GM18867 (cell line): Measurements from ENCODE around the gene XRCC5.
"Not testable (repeated sequence)": the region's sequence is repeated elsewhere in the genome, so short reads cannot be mapped to it uniquely, and the experiment has no call there.

ENCODE experiments used
- ATAC-seq: cut with Tn5 transposase; IDR thresholded peaks from one replicate; pipeline ENCODE4 v1.9.1; 2021; ENCODE audit warnings: mild to moderate bottlenecking, moderate library complexity; ENCODE audit not compliant: unreplicated experiment

Gene XRCC5

DNA sequence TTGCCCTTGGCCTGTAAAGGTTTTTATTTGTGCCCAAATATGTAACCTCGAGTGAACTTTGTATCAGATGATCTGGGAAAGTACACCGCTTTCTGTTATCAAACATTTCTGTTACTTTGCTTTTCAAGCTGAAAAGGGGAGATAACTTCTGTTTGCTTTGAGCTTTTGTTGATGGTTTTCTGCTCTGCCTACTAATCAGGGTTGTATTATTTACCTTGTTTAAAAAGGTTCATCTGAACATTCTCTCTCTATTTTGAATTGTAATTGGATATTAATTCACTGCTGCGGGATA lies 79.4 kb downstream of the XRCC5 start:
- ATAC-seq = no peak

DNA sequence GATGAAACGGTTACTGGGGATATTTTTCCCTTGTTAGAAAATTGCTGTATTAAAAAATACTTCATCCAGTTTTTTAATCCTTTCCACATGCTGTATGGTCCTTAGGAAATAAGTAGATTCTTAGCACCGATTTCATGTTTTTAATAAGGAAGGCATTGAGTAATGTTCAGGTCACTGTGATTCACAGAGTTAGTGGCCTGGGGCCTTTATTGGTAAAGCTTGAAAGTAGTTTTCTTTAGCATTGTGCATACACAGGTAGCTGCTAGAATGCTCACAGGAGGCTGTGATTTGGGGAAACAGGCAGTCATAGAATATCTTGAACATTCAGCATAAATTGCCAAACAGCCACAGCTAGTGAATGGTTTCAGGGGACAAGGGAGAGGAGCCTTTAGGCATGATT lies 79.8 kb downstream of the XRCC5 start:
- ATAC-seq = no peak

DNA sequence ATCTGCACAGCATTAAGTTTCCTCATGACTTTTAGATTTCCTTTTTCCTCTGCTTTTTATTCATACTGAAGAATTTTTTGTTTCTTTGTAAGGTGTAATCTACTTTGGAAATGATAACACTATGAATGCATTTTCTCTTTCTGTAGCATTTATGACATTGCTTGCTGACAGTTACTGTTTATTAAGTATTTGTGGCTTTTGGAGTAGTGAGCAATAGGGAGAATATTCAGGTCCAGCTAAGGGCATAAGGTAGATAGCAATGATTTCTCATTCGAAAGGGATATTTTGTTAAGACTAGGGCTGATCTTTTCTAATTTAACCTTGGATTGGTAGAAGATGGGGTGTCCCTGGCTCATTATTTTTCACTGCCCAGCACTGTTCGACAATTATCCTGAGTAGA lies 80.3 kb downstream of the XRCC5 start:
- no peak for ATAC-seq

DNA sequence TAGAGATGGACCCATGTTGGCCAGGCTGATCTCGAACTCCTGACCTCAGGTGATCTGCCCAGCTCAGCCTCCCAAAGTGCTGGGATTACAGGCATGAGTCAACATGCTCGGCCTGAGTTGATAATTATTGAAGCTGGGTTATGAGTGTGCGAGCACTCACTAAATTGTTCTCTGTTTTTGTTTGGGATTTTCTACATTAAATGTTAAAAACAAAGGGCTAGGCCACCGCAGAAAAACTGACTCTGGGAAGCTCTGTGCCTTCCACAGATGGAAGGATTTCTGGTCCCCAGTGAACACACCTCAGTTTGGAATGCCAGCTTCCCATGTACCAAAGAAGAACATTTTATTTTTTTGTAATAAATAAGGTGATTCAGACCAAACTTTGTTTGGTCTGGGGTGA lies 83.0 kb downstream of the XRCC5 start:
- no peak for ATAC-seq

DNA sequence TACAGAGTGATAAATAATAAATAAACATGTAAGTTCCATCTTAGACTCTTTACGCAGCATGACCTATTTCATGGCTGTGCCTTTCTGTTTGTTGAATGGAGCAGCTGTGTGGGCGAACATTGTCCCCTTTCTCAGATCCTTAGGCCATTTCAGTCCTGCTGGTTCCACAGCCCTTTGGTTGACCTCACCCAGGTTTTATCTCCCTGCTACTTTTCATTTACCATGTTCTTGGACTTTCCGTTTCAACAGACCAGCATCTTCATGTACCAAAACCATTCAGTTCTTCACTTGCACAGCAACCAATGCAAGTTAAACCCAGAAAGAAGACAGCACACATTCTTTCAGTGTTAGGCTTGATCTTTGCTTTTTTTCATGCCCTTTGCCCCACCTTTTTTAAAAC lies 83.8 kb downstream of the XRCC5 start:
- no peak for ATAC-seq

DNA sequence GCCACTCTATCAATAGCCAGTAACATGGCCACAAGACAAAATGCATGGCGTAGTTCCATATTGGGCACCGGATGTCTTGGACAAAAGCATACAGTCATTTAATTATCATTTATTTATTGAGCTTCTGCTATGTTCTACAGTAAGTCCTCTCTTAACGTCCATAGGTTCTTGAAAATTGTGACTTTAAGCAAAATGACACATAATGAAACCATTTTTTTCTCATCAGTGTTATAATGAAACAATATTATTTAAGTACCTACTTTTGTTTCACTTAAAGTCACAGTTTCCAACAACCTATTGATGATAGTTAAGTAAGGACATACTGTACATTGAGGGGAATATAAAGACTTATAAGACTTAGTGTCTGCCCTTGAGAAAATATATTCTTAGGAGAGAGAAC lies 84.9 kb downstream of the XRCC5 start:
- ATAC-seq = no peak

DNA sequence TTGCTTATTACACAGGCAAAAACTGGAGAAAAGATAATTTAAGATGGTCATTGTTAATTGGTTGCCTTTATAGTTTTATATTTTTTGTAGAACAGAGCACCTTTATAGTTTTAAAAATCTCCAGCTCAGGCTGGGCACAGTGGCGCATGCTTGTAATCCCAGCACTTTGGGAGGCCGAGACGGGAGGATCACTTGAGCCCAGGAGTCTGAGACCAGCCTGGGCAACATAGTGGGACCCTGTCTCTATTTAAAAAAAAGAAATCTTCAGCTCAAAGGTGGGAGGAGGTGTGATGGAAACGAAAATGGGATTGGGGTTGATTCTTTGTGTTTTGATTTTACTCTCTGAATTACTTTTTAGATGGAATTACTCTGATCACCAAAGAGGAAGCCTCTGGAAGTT lies 85.4 kb downstream of the XRCC5 start:
- ATAC-seq = no peak

DNA sequence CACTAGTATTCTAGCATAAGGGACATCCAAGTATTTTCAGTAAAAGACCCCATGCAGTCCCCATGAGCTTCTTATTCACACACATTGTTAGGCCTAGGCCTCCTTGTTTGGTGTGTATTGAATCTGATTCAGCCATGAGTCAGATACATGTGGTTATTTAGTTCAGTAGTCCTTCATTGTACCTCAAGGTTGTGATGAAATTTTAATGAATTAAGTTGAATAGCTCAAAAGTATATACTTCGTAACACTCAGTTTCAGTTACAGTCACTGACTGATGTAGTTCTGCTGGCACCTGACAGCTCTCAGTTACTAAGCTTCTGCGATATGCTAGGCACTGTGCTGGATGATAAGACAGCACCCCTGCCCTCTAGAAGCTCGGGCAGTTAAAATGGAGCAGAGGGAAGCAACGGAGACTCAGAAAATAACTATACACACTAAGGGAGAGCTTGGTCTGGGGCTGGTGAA lies 86.4 kb downstream of the XRCC5 start:
- ATAC-seq = no peak

DNA sequence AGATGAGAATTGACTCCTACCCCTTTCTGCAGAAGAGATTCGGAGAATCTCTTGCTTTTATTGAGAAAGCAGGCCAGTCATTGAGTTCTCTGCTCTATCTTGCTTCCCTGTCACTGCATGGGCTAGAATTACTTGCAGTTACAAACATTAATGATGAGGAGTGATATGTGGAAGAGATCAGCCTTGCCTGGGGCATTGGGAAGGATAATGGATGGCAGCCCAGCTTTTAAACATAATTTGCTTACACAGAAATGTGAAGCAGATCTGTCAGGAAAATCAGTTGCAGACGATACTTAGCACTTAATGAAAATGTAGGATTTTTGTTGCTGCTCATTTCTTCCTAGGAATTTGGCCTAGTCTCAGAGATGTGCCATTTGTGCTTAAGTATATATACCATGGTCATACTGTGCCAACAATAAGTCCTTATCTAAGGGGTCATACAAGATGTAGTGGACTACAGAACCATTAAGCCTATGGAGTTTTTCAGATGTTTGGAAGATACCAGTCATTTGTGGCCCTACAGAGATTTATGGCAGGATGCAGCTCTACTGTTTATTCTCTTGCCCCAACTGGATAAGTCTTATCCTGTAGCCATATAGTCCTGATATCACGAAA lies 92.7 kb downstream of the XRCC5 start:
- no peak for ATAC-seq

DNA sequence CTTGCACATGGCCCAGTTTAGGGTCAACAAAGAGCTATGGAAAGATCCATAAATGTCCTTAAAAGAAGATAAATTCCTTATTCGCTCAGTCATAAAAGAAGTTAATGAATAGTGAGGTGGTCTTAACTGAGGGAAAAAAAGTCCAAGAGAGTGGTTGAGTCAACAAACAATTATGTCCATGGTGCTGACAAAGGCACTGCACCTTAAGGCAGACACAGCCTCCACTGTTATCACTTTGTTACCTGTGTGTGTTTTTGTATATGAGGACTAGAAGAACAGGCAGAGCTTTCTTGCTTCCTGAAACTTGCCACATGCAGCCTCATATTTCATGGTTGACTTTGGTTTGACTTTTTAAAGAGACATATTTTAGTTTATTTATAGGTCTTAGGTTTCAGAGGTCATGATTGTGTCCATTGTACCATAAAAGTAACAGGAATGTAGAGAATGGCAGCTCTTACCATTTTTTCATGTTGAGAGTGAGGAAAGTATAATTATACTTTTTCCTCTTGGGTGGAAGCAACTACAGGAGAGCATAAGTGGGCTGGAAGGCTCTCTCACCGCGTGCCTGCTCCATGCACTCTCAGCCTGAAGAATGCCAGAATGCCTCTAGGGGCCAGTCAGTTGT lies 93.6 kb downstream of the XRCC5 start:
- no peak for ATAC-seq

DNA sequence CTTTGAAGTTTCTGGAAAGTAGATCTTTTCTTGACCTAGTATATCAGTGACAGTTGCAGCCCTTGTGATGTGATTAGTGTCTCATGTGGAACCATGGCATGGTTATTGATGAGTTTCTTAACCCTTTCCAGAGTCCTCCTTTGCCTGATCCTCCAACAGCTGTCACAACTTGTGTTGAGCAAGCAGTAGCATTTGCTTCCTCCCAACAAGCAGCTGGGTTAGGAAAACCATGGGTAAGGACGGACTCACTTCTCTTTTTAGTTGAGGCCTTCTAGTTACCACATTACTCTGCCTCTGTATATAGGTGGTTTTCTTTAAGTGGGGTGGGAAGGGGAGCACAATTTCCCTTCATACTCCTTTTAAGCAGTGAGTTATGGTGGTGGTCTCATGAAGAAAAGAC lies 96.3 kb downstream of the XRCC5 start:
- ATAC-seq = no peak

DNA sequence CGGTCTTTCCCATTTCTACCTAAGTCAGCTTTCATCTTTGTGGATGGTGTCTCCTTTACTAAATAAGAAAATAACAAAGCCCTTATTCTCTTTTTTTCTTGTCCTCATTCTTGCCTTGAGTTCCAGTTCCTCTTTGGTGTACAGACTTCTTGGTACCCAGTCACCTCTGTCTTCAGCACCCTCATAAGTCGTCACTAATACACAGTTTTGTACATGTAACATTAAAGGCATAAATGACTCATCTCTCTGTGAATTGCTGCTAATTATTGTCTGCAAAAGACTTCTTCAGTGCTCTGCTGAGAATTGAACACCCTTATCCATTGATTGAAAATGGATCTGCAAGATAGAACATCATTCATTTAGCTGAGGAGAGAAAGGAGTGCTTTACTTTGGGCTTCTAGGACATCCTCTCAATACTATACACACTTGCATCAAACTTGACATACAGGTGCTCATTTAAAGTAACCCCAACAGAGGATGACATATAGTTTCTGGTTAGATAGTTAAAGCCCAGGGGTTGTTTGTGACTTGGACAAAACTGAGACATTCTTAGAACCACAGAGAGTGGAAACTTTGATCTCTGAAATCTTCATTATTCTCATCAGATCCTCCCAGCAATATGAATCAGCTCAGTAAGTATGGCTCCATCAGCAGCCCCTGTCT lies 97.0 kb downstream of the XRCC5 start:
- peak; percentile 80 for ATAC-seq

DNA sequence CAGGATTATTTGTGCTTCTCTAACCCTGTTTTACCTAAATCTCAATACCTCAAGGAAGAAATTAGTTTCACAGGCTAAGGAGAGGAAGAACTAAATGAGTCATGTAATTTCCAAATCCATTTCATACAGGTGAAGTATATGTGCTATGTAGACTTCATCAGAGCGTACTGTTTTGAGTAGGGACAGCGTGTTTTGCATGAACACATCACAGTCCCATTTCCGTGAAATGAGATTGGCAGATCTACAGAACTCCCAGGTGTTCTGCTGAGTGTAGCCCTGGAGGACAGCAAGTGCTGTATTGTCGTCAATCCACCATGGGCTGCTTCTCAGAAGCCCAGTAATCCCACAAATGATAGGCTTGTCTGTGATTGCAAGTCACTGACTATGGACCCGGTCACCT lies 97.7 kb downstream of the XRCC5 start:
- ATAC-seq = peak; percentile 57

DNA sequence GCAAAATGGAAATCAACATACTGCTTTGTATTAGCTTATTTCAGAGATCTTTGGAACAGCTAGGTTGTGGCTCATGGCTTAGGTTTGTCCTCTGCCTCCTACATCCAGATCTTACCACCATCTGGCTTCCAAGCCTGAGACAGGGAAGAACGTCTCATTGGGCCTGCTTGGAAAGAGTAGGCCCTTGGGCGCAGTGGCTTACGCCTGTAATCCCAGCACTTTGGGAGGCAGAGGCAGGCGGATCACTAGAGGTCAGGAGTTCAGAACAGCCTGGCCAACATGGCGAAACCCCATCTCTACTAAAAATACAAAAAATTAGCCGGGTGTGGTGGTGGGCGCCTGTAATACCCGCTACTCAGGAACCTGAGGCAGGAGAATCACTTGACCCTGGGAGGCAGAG lies 99.5 kb downstream of the XRCC5 start:
- not testable (repeated sequence) for ATAC-seq

DNA sequence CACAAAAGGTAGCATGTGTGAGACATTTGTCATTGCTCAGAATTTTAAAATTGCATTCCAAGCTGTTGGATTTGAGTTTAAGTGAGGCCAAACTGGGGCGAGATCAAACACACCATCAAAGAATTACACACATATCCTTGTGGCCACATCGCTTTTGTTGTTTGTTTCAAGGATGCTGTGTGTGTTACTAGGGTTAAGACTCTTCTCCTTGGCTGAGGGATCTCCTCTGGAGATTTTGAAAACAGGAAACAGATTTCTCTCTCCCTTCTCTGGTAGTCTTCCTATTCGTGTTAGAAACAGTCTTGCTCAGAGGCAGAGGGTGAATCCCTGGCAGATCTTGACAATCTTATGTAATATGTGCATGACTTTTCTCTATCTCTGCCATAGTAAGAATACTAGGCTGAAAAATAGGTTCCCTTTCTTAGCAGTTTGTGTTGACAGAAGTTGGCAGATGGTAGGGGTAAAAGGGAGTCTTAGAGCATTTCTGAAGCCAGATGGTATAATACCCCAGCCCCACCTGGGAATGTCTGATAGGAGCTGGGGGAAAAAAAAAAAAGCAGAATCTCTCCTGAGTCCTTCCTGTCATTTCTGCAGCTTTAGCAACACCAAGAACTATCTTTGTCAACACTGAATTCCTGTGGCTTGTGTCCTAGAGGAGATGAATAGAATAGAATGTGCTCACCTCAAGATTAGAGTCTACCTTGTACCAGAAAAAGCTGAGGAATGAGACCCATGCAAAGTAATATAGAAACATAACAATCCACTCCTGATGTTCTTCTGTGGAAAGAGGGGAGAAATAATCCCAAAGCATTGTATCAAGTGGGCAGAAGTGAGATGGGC lies 101.8 kb downstream of the XRCC5 start:
- ATAC-seq = no peak

DNA sequence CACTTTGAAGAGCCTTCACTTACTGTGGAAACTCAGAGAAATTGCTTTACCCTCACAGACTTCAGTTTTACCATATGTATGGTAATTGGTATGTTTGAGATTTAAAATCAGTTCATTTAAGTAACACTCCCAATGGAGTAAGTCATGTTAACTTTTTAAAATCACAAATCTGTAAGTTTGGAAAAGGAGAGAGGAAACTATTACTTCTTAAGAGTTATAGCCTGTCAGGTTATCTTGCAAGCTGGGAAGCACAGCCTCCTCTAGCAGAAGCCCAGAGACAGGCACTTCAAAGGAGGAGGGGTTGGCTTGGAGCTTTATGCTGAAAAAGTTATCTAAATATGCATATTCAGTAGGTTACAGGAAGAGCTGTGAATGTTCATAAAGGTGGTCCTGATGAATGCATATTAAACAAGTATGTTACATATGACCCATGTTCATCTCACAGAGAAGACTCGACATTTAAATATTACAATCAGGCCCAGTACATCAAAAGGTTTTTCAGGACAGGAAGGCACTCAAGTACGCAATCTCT lies 102.5 kb downstream of the XRCC5 start:
- no peak for ATAC-seq

DNA sequence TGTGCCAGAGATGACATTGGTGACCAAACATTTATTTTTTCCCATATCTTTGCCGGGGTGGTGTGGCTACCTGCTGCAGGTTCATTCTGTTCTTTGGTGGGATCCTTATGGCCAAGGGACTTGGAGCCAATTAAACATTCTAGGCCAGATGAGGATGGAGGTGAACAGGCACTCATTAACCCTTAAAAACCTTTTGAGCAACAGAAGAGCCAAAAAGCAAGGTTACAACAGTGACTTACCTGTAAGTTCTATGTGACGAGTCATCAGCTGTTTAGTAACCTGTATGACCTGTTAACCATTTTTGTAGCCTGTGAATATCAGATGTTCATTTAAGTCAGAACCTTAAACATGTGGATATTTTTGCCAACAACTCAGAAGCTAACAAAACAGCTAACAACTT lies 105.6 kb downstream of the XRCC5 start:
- ATAC-seq = no peak

DNA sequence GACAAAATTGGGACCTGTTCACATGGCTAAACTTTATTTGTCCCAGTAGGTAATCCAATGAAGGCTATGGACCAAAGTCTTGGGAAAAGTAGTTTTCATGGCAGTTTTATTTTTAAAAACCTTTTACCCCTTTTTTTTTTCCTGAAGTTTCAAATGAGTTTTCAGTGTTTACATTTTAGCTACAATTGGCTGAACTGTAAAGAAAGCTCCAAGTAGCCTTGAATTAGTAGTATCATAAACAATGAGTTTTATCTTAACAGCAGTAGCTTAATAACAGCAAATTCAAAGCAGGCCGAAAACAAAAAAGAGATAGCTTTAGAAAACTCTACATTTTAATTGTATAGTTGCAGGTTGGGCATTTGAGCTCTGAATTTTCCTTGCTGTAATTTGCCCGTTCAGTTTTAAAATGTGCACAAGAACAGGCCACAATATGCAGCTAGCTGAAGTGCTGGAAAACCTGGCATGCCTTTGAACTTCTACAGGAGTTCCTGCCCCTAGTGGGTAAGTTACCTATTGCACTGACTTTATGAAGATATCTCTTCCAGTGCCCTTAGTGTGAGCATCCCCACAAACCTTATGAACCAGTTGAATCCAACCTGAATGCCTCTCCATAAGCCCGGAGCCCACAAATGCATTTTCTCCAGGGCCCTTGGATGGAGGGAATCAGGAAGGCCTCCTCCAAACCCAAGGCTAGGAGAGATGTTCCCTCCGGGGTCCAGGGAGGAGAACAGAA lies 106.7 kb downstream of the XRCC5 start:
- no peak for ATAC-seq

DNA sequence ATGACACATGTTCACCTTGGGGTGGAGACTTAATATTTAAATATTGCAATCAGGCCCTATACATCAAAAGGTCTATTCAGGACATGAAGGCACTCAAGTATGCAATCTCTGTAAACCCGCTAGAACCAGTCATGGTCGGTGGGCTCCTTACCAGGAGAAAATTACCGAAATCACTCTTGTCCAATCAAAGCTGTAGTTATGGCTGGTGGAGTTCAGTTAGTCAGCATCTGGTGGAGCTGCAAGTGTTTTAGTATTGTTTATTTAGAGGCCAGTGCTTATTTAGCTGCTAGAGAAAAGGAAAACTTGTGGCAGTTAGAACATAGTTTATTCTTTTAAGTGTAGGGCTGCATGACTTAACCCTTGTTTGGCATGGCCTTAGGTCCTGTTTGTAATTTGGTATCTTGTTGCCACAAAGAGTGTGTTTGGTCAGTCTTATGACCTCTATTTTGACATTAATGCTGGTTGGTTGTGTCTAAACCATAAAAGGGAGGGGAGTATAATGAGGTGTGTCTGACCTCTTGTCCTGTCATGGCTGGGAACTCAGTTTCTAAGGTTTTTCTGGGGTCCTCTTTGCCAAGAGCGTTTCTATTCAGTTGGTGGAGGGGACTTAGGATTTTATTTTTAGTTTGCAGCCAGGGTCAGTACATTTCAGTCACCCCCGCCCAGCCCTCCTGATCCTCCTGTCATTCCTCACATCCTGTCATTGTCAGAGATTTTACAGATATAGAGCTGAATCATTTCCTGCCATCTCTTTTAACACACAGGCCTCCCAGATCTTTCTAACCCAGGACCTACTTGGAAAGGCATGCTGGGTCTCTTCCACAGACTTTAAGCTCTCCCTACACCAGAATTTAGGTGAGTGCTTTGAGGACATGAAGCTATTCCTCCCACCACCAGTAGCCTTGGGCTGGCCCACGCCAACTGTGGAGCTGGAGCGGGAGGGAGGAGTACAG lies 108.1 kb downstream of the XRCC5 start:
- no peak for ATAC-seq

DNA sequence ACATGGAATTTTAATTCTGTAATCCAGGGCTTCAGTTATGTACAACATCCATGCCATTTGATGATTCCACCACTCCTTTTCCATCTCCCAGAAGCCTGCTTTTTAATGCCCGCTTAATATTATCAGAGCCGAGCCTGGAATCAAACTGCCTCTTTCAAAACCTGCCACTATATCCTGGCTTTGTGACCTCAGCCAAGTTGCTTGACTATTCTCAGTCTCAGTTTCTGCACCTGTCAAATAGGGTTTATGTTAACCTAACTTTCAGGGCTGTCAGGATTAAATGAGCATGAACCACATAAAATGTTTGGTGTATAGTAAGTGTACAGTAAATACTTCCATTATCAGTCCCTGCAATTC lies 108.7 kb downstream of the XRCC5 start:
- no peak for ATAC-seq
